ENCODE data around the gene RTN4.
"Not testable (repeated sequence)": the region's sequence is repeated elsewhere in the genome, so short reads cannot be mapped to it uniquely, and the experiment has no call there.

The RTN4 gene

DNA sequence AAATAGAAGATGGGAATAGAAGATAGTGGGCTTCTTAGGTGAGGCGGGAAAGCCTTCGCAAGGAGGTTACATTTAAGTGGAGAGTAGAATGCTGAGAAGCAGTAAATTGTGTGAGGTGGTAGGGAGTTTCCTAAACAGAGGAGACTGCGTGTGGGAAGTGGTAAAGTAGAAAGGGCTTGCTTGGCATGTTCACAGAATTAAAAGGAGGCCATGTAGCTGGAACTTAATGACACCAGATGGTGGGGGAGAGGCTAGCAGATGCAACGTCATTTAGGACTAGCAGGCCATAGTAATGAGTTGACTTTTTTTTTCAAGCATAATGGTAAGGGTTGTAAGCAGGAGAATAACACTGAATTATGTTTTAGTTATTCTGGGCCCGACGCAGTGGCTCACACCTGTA is 13.0 kb upstream of the RTN4 start:
- no peak for DNase-seq

DNA sequence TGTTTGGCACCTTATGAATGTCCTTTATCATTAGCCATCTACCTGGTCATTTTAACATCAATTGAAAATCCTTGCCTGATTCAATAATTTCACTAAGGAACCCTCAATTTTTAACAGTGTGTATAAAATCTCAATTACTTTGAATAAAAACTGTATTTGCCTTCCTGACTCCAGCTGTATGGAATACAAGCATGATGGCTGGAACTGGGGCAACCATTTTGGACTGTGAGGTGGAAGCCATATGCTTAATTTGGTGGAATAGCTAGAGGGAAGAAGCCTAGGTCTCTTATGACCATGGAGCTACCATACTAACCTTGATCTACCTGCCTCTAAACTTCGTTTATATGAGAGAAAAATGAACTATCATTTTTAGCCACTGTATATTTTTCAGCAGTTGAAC is 12.5 kb upstream of the RTN4 start:
- no peak for DNase-seq

DNA sequence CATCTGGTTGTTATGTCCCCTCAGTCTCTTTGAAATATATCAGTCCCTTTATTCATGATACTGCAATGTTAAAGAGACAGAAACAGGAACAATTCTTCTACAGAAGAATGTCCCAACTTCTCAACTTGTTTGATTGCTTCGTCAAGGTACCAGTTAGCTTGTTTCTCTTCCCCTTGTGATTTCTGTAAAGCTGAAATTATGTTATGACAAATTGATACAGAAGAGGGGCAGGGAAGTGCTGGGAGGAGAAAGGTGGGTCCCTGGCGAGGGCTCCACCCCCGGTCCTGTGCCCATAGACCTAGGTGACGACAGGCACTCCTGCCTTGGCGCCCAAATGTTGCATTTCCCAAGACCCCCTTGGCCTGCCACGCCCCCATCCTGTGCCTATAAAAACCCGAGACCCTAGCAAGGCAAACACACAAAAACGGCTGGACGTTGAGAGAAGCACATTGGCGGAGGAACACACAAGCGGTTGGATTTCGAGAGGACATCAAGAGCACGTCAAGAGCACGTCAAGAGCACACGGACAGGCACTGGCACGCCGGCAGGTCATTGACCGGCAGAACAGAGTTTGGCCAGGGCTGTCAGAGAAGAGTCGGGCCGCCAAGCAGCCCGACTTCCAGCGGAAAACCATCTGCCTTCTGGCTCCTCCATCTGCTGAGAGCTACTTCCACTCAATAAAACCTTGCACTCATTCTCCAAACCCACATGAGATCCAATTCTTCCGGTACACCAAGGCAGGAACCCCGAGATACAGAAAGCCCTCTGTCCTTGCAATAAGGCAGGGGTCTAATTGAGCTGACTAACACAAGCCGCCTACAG is 11.5 kb upstream of the RTN4 start:
- DNase-seq = peak; percentile 32

DNA sequence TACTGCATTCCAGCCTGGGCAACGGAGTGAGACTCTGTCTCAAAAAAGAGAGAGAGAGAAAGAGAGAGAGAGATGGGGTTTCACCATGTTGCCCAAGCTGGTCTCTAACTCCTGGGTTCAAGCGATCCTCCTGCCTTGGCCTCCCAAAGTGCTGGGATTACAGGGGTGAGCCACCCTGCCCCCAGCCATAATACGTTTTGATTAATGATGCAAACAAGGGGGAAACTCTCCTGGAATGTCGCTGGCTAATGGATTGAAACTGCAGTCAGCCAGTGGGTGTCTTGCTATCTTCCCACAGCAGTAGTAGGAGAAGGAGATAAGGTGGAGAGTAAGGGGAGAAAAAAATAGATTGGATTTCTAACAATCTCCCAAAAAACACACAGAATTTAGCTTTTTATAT is 9.5 kb upstream of the RTN4 start:
- DNase-seq = no peak

DNA sequence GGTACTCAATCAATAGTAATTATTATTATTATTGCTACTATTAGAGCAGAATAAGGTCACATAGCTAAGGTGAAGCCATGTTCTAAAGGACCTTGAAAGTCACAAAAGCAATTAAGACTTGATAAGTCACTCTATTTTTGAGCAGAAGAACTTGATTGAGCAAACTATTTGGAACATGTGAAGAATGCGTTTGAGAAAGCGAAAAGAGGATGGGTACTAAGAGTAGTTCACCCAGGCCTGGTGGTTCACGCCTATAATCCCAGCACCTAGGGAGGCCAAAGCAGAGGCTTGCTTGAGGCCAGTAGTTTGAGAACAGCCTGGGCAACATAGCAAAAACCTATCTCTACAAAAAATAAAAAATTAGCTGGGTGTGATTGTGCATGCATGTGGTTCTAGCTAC is 7.2 kb upstream of the RTN4 start:
- DNase-seq = no peak

DNA sequence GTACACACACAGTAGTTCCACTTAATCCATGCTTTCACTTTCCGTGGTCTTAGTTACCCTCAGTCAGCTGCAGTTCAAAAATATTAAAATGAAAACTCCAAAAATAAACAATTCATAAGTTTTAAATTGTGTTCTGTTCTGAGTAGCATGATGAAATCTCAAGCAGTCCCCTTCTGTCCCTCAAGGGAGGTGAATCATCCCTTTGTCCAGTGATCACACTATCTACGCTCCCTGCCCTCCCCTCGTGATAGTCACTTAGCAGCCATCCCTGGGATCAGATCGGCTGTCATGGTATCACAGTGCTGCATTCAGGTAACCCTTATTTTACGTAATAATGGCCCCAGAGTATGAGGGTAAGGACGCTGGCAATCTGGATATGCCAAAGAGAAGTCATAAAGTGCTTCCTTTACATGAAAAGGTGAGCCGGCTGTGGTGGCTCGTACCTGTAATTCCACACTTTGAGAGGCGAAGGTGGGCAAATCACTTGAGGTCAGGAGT is 5.8 kb upstream of the RTN4 start:
- no peak for DNase-seq

DNA sequence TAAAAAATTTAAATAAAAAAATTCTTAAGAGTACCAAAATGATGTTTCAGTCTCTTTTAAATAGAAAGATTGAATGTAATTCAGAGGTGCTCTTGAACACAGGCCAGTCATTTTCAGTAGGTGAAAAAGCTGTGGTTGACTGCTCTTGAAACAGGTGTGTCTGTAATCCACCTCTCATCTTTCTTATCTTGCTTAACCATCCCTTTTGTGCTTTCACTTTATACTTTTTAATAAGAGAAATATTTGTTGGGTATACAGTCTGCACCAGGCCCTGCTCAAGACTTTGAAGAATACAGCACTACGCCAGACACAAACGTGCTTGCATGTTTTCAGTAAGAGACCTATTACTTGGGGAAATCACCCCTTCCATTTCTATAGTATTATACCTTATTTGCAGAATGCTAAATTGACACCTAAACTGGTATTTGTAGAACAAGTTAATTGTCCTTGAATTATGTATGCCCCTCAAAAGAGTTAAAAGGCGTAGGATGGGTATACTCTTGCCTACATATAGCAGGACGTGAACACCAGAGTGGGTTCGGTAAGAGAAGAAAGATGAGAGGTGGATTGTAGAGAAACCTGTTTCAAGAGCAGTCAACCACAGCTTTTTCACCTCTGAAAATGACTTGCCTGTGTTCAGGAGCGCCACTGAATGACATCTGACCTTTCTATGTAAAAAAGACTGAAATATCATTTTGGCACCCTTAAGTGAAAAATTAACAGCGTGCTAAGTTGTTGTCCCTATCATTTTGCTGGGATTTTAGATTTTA is 4.0 kb upstream of the RTN4 start:
- DNase-seq = no peak

DNA sequence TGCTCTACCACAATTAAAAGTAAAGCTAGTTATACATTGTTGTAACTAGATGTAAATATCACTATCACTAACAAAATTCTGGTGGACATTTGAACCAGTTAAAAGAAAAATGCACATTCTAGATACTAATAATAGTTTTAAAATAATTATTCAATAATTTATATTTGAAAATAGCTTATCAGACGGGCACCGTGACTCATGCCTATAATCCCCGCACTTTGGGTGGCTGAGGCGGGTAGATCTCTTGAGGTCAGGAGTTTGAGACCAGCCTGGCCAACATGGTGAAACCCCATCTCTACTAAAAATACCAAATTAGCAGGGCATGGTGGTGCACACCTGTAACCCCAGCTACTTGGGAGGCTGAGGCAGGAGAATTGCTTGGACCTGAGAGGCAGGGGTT is 3.0 kb upstream of the RTN4 start:
- not testable (repeated sequence) for DNase-seq

DNA sequence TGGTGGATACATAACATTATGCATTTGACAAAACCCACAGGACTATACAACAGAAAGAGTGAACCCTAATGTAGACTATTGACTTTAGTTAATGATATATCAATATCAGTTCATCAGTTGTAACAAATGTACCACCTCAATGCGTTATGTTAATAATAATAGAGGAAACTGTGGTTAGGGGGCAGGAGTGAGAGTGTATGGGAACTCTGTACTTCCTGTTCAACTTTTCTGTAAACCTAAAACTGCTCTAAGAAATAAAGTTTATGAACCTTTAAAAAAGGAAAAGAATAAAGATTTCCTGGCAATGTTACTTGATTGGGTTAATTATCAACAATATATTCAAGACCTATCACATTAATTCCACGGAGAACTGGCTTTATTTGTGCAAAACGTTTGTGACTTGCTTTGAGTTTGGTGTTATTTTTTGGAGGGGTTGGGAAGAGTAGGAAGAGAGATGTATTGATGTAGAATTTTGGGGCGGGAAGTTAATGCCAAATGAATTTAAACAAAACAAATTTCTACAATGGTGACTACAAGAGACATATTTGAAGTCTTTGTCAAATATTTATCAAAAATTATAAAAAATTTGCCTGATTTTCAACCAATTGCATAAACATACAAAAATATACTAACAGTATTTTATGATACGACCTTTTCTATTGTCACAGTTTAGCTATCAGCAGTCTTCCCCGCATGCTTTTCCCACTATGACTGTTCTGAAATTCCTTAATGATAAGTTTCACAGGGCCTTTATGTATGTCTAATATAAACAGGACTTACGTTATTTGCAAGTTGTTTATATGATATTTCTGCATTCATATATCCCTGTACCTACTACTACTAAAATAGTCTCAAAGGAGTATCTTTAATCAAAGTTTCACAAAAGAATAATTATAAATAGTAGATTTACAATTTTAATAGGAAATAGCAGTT is 2.1 kb upstream of the RTN4 start:
- DNase-seq = no peak

DNA sequence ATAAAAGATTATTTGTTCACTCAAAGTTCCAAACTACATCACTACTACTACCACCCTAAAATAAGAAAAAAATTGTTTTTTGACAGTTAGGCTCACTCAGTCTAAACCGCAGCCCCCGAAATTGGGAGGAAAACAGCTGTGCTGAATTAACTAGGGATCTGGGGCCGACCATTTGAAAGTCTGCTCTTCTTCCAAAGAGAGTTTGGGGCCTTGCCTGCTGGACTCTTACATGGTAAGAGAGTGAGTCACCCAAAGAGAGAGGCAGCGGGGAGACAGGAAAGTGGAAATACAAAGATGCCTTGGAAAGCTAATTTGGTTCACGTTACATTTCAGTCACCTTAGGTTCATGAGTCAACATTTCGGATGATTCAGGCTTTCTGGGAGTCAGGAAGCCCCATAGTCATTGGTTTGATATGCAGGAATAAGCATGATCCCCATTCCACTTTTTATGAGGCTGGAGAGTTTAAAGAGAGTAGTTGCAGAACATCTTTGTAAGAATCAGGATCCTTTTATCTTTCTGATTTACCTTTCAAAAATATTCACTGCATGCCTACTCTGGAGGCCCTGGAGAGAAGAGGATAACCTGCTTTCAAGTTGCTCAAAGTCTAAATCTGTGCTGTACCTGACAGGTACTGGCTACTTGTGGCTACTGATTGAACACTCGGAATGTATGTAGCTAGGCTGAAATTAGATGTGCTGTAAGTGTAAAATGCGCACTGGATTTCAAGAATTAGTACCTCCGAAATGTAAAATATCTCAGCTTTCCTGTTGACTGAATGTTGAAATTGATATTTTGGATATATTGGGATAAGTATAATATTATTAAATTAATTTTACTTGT is 995 bp upstream of the RTN4 start:
- no peak for DNase-seq

DNA sequence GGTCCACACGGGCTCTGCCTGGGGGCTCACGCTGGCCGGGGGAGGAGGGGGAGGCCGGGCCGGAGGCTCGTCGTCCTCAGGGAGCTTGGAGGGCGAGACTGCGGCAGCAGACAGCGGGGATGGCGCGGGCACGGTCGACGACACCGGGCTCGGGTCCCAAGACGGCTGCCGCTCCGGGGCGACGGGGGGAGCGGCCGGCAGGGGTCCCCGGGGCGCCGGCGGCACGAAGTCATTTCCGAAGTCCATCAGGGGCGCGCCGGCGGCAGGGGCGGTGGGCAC is 491 bp downstream of the RTN4 start:
- DNase-seq = no peak

DNA sequence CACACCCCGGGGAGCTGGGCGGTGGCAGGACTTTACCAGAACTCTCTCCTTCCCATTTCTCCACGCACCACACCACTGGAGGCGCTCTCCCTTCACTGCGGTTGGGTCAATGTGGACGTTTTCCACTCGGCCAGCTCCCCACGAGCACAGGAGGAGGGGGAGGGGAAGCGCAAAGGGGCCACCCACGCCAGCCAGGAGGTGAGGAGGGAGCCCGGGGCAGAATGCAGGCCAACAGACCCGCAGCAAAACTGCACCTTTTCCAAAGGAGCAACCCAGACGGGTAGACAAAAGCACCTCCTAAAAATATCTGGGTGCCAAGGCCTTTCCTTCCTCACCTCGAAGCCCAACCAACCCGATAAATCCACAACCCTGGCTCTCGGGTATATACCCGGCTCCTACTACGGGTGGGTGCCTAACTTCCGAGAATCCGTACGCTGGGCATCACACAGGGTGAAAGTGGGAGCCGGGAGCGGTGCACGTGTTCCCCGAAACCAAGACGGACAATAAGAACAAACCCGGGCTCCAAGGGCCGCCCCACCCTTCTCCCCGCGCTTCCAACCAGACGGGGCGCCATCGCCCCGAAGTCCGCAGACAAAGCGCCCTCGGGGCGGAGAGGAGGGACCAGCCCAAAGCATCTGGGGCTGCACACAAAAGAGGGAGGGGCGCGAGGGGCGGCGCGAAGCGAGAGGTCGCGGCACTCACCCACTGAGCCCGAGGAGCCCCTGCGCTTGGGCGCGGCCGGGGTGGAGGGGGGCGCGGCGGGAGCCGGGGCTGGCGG is 1.0 kb downstream of the RTN4 start:
- peak; percentile 10 for DNase-seq

DNA sequence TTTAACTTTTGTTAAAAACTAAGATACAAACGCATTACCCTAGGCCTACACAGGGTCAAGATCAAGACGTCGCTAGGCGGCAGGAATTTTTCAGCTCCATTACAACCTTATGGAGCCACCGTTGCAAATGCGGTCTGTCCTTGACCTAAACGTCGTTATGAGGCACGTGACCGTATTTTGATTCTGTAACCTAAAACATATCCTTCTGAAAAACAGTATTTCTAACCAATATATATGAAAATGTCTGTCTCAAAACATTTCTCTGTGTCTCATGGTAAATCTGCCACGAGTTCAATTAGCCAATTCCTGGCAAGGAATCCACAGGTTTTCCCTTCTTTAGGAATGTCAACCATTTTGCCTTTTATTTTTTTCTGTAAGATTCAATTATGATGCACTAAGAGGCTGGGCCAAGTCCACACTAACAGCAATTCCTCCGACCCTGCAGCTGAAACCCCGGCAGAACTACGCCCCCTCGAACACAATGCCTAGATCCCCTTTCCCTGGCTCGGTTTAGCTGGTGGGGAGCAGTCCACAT is 1.7 kb downstream of the RTN4 start:
- DNase-seq = no peak

DNA sequence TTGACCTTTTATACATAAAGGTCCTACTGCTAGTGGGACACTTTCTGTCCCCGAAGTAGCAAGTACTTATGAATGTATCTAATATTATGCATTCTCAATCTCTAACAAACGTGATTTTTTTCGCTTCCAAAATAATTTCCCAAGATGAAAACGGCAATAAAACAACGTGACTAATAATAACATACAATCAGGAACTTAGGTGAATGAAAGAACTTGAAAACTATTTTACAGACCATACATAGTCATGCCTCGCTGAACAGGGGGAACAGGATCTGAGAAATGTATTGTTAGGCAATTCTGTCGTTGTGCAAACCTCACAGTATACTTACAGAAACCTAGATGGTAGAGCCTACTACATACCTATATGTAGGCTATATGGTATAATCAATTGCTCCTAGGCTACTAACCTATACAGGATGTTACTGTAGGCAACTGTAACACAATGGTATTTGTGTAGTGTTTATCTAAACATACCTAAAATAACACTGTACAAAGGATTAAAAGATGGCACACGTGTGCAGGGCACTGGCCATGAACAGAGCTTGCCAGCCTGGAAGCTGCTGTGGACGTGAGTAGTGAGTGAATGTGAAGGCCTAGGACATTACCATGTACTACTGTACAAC is 2.5 kb downstream of the RTN4 start:
- peak; percentile 60 for DNase-seq

DNA sequence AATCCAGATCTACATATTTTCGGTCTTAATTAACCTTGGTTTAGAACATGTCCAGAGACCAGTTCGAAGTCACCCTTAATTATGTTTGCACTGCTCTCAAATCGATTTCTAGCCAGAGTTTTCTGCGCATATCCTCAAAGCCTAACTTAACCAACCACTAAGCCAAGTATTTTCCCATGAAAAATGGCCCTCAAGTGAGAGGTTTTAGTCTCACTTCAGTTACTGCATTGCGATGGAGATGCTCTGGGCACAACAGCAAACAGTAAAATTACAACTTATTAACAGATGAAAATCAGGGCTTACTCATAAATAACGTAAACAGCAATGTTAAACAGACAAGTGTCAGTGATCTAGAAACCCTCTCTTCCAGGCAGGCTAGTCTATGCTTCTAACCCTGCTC is 4.5 kb downstream of the RTN4 start:
- DNase-seq = no peak

DNA sequence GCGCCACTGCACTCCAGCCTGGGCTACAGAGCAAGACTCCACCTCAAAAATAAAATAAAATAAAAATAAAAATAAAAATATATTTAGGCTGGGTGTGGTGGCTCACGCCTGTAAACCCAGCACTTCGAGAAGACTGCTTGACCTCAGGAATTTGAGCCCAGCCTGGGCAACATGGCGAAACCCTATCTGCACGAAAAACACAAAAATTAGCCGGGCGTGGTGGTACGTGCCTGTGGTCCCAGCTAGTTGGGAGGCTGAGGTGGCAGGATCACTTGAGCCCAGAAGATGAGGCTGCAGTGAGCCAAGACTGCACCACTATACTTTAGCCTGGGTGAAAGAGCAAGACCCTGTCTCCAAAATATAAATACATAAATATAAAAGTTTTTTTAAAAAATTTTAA is 6.4 kb downstream of the RTN4 start:
- DNase-seq = no peak

DNA sequence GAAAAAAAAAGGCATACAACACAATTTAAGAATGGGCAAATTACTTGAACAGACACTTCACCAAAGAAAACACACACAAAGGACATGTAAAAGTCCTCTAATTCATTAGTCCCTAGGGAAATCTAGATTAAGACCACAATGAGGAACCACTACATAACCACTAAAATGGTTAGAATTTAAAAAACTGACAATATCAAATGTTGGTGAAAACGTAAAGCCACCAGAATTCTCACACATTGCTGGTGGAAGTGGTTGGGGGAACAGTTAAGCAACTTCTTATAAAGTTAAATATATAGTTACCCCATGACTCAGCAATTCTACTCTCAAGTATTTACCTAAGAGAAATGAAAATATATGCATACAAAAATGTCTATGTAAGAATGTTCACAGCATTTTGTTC is 11.8 kb downstream of the RTN4 start:
- no peak for DNase-seq

DNA sequence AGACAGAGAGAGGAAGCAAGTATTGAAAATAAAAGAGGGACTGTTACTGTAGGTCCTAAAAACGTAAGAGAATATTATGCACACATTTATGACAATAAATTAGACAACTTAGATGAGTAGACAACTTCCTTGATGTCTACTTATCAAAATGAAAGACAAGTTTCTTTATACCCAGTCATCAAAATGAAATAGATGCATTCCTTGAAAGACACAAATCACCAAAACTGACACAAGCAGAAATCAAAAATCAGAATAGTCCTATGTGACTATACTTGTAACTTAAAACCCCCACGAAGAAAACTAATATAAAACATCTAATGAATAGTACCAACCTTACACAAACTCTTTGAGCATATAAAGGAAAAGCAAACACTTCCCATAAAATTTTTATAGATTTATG is 14.5 kb downstream of the RTN4 start:
- DNase-seq = no peak

DNA sequence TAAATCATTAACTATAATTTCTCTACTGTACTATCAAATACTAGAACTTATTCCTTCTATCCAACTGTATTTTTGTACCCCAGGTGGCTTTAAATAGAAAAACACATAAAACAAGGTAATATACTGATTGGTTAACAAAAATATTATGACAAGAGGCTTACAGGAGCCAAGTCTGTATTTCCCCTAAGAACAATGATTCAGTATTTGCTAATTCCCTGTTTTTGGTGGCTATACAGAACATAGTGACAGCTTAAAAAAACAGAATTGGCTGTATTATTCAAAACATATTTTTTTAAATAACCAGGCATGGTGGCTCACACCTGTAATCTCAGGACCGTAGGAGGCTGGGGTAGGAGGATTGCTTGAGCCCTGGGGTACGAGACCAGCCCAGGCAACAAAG is 16.3 kb downstream of the RTN4 start:
- DNase-seq = no peak

DNA sequence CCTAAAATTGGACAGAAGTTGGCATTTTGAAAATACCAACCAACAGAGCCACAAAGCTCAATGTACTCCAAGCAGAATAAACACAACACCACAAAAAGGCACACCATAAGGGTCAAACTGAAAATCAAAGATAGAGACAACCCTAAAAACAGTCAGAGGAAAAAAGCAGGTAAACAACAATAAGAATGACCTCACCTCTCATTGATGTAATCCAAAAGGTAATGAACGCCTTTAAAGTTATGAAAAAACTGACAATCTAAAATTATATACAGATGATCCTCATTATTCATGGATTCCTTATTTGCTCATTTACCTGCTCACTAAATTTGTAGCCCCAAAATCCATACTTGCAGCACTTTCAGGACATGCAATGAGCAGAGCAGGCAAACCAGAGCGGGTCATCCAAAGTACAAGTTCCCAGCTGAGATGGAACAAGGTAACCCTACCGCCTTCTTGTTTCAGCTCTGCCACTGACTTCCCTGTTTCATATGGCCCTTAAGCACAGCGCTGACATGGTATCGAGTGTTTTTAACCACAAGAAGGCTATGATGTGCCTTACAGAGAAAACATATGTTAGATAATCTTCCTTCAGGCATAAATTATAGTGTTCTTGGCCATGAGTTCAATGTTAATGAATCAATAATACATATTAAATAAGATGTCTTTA is 17.0 kb downstream of the RTN4 start:
- DNase-seq = peak; percentile 76

Data from SIG-M5 (cell line).